HG03354 (cell line): Measurements from ENCODE around the gene PPP1R26.
"Not testable (repeated sequence)": the region's sequence is repeated elsewhere in the genome, so short reads cannot be mapped to it uniquely, and the experiment has no call there.

Experiments
- ATAC-seq: cut with Tn5 transposase; IDR thresholded peaks from one replicate; pipeline ENCODE4 v1.9.1; 2021; ENCODE audit warnings: mild to moderate bottlenecking; ENCODE audit not compliant: unreplicated experiment, poor library complexity, severe bottlenecking

Gene PPP1R26

GRCh38 chr9:135534826-135535225 is 55.2 kb downstream of the PPP1R26 start:
- ATAC-seq: not testable (repeated sequence)

- ATAC-seq: not testable (repeated sequence)
Observed at GRCh38 chr9:135535631-135536030, 56.0 kb downstream of the PPP1R26 start.

GRCh38 chr9:135536216-135536615 is 56.6 kb downstream of the PPP1R26 start:
- ATAC-seq: no peak
